HUES64 (cell line): ENCODE data around the gene SLC36A3.

ENCODE experiments used
- H3K27ac ChIP-seq: 2 replicates; pipeline ENCODE4 v1.7.0; 2013; ENCODE audit warnings: low read depth, low read length, inconsistent platforms
- H3K27me3 ChIP-seq: 2 replicates; pipeline ENCODE4 v1.6.1; 2013; ENCODE audit warnings: mild to moderate bottlenecking, low read length; ENCODE audit not compliant: insufficient read depth
- H3K36me3 ChIP-seq: 2 replicates; pipeline ENCODE4 v1.6.1; 2013; ENCODE audit warnings: mild to moderate bottlenecking, low read length; ENCODE audit not compliant: insufficient read depth
- H3K4me1 ChIP-seq: 2 replicates; pipeline ENCODE4 v1.6.1; 2013; ENCODE audit warnings: mild to moderate bottlenecking, low read length, moderate library complexity; ENCODE audit not compliant: insufficient read depth
- H3K4me3 ChIP-seq: 2 replicates; pipeline ENCODE4 v1.5.1; 2013; ENCODE audit warnings: mild to moderate bottlenecking, low read length, moderate library complexity
- H3K9ac ChIP-seq: 2 replicates; pipeline ENCODE4 v1.6.1; 2013; ENCODE audit warnings: mild to moderate bottlenecking, low read depth, low read length
- H3K9me3 ChIP-seq: 2 replicates; pipeline ENCODE4 v1.6.1; 2013; ENCODE audit warnings: low read depth, low read length; ENCODE audit not compliant: insufficient read depth
- WGBS: fragments of 150-250, 120-280 bp; methylation state at CpG from one replicate; pipeline ENCODE4 v1.1.7; 2013; ENCODE audit warnings: missing lambda C conversion rate; 5-methylcytosine and 5-hydroxymethylcytosine counted together

Gene SLC36A3

DNA sequence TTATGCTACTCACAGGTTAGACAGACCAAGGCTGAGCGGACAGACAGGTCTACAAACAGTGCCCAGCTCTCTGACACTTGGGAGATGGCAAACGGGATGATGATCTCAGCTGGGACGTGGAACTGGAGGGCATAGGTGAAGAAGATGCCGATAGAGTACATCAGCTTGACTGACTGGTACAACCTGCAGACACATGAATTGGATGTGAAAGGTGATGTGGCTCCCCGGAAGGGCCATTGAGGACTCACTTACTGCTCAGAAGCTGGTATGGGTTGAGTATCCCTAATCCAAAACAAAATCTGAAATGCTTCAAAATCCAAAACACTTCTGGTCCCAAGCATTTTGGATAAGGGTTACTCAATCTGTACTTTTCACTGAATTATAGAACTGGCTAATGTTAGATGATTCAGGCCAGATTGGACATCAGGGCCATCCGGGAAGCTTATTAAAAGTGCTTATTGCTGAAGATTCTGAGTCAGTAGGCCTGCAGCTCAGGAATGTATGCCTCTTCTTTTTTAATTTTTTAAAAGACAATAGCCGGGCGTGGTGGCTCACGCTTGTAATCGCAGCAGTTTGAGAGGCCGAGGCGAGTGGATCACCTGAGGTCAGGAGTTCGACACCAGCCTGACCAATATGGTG, 22.4 kb downstream of the SLC36A3 start:
- Histone ChIP-seq H3K36me3 (no peaks in the 10 kb centered on the region), H3K27me3 (no peaks in the 10 kb centered on the region), H3K4me3 (no peak overlapping the region), H3K9me3 (no peaks in the 10 kb centered on the region), H3K27ac (no peak overlapping the region), H3K4me1 (no peaks in the 10 kb centered on the region), H3K9ac (no peak overlapping the region)
- 90% methylated on average over 13 of the region's 13 CpGs for WGBS

DNA sequence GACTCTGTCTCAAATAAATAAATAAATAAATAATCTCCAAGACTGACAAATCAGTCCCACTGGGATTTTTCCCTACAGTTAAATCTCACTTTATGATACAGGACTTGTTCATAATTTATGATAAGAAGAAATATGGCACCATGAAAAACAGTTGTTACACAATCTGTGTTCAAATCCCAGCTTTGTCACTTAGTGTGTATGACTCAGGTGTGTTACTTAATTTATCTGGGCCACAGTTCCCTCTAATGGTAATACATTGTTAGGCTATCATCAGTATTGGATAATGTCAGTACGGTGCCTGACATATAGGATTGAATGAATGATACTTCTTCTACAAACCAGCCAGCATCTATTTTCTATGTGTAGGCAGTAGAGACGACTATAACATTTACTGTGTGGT, 23.1 kb downstream of the SLC36A3 start:
- Histone ChIP-seq H3K27ac (no peak overlapping the region), H3K4me3 (no peak overlapping the region), H3K36me3 (no peaks in the 10 kb centered on the region), H3K9ac (no peak overlapping the region), H3K4me1 (no peaks in the 10 kb centered on the region), H3K9me3 (no peaks in the 10 kb centered on the region), H3K27me3 (no peaks in the 10 kb centered on the region)
- 67% methylated on average over 2 of the region's 2 CpGs for WGBS

DNA sequence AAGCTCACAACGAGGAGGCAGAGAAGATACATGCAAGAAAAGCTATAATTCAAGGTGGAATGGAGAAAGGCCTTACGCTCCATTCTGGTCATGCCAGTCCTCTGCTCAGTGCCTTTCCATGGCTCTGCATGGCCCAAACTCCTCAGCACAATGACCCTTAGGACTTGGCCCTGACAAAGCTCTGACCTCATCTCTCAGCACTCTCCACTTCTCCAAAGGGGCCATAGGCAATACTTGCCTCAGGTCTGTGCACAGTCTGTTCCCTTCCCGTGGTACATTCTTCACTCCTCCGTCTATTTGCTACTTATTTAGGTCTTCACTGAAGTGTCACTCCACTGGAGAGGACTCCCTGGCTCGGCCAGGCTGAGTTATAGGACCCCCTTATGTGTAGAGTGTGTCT, 24.7 kb downstream of the SLC36A3 start:
- Histone ChIP-seq H3K27me3 (no peaks in the 10 kb centered on the region), H3K36me3 (no peaks in the 10 kb centered on the region), H3K27ac (no peak overlapping the region), H3K9ac (no peak overlapping the region), H3K4me3 (no peak overlapping the region), H3K9me3 (no peaks in the 10 kb centered on the region), H3K4me1 (no peaks in the 10 kb centered on the region)
- WGBS: 85% methylated on average over 5 of the region's 5 CpGs

DNA sequence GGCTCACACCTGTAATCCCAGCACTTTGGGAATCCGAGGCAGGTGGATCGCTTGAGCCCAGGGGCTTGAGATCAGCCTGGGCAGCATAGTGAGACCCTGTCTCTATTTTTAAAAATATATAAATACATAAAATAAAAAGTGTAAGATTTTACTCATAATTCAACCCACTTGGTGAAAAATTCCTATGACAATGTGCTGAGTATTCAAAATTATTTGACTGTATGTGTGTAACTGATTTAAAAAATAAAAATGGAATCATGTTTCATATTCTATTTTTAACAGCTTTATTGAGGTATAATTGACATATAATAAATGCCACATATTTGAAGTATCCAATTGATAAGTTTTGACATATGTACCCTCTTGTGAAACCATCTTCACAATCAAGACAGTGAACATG, 27.8 kb downstream of the SLC36A3 start:
- H3K27ac ChIP-seq: no peak overlapping the region
- 95% methylated on average over 2 of the region's 2 CpGs for WGBS
- no peaks in the 10 kb centered on the region for H3K27me3 ChIP-seq
- H3K9me3 ChIP-seq: no peaks in the 10 kb centered on the region
- no peak overlapping the region for H3K9ac ChIP-seq
- H3K4me1 ChIP-seq: no peaks in the 10 kb centered on the region
- H3K4me3 ChIP-seq: no peak overlapping the region
- no peaks in the 10 kb centered on the region for H3K36me3 ChIP-seq

DNA sequence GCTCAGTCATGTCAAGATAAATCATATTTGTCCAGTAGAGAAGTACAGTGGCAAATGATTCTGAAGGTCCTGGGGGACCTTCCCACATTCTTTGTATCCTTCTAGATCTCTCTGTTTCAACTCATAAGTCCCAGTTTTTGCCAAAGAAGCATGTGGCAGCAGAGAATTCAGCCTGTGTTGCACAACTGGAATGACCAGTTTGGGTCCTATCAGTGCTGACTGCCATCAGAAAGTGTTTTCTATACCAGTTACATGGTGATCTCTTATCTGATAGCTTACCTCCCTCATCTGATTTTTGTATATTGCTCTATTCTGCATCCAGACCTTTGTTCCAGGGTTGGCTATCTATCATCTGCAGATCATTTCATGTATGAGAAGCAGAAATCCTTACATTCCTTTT, 28.9 kb downstream of the SLC36A3 start:
- no peak overlapping the region for H3K9ac ChIP-seq
- no peak overlapping the region for H3K27ac ChIP-seq
- no peak overlapping the region for H3K4me3 ChIP-seq
- no peaks in the 10 kb centered on the region for H3K27me3 ChIP-seq
- H3K4me1 ChIP-seq: no peaks in the 10 kb centered on the region
- H3K36me3 ChIP-seq: no peaks in the 10 kb centered on the region
- H3K9me3 ChIP-seq: no peaks in the 10 kb centered on the region

DNA sequence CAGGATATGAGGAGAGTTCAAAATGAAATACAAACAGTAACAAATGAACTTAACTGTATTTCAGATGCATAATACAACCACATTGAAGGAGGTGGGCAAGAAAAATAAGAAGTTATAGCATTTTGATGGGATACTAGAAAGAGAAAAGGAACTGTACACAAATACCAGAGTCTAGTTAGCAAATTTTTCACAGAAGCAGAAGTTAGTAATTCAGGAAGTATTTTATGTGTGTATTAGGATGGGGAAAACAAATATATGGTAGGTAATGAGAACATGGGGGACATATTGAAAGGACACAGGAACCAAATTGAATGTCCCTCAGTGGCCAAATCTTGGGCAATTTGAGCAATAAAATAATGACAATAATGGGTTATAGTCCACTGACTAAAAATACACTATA, 32.2 kb downstream of the SLC36A3 start:
- Histone ChIP-seq H3K36me3 (peaks cover 15% of the 10 kb centered on the region), H3K9me3 (no peaks in the 10 kb centered on the region), H3K4me1 (no peaks in the 10 kb centered on the region), H3K9ac (no peak overlapping the region), H3K27me3 (no peaks in the 10 kb centered on the region), H3K4me3 (no peak overlapping the region), H3K27ac (no peak overlapping the region)

DNA sequence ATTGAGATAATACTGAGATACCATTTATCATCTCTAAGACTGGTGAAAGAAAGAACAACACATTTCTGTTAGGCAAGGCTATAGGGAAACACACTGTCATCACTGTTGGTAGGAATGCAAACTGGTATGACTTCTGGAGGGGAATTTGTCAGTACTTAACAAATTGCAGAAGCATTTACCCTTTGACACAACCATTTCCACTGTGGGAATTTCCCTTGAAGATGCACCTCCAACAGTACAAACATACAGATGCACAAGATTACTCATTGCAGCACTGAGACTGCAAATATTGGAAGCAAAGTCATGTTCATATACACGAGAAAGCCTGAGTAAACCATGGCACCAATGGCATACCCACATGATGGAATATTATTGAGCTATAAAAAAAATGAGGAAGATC, 33.0 kb downstream of the SLC36A3 start:
- H3K4me3 ChIP-seq: no peak overlapping the region
- peaks cover 15% of the 10 kb centered on the region for H3K36me3 ChIP-seq
- H3K27ac ChIP-seq: no peak overlapping the region
- 100% methylated on average over 1 of the region's 1 CpG for WGBS
- H3K9ac ChIP-seq: no peak overlapping the region
- H3K27me3 ChIP-seq: no peaks in the 10 kb centered on the region
- no peaks in the 10 kb centered on the region for H3K9me3 ChIP-seq
- H3K4me1 ChIP-seq: no peaks in the 10 kb centered on the region

DNA sequence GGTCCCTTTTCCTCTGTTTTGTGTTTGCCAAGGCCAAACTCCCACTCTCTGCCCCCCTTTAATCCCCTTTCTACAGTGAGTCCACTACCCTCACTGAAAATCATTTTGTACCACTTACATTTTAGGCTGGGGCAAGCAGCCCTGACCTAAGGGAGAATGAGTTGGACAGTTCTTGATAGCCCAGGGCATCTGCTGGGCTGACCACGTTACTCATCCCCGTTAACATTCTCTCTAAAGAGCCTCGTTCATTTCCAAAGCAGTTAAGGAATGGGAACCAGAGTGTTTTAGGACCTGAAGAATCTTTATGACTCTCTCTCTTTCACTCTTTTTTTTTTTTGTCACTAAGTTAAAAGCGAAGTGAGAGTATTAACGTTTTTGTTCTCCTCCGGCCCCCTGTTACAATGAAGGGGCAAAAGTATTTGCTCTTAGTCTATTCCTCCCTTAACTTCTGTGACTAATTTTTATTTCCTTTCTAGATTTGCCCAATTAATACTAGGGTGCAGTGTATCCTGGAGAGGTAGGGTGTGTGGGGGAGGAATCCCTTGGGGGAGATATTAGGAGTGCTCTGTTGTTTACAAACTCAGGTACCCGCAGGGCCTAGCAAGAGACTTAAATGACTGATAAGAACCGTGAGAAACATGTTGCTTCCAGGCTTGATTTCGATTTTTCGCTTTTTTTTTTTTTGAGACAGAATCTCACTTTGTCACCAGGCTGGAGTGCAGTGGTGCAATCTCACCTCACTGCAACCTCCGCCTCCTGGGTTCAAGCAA, 35.9 kb downstream of the SLC36A3 start:
- no peak overlapping the region for H3K27ac ChIP-seq
- H3K9me3 ChIP-seq: no peaks in the 10 kb centered on the region
- 94% methylated on average over 11 of the region's 11 CpGs for WGBS
- H3K4me1 ChIP-seq: no peaks in the 10 kb centered on the region
- H3K36me3 ChIP-seq: peaks cover 20% of the 10 kb centered on the region
- H3K27me3 ChIP-seq: no peaks in the 10 kb centered on the region
- H3K4me3 ChIP-seq: no peak overlapping the region
- no peak overlapping the region for H3K9ac ChIP-seq

DNA sequence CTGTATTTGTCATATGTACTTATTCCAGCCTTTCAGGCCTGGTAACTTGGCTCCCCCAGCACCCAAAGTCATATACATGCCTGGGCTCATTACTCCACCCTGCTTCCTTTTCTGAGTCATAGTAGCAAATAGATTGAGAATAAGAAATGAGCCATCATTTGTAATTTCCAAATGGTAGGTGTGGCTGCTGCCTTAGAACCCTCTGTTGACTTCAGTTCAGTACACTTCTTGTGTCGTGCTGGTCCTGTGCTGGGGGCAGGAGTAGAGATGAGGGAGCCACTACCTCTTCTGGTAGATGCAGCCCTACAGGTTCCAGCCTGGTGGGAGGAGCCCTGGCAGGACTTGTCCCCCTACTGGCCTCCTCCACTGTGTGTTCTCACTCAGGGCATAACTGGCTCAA, 39.5 kb downstream of the SLC36A3 start:
- Histone ChIP-seq H3K27ac (no peak overlapping the region), H3K4me1 (no peaks in the 10 kb centered on the region), H3K27me3 (no peaks in the 10 kb centered on the region), H3K9ac (no peak overlapping the region), H3K36me3 (peaks cover 26% of the 10 kb centered on the region), H3K9me3 (no peaks in the 10 kb centered on the region), H3K4me3 (no peak overlapping the region)
- 79% methylated on average over 1 of the region's 1 CpG for WGBS

DNA sequence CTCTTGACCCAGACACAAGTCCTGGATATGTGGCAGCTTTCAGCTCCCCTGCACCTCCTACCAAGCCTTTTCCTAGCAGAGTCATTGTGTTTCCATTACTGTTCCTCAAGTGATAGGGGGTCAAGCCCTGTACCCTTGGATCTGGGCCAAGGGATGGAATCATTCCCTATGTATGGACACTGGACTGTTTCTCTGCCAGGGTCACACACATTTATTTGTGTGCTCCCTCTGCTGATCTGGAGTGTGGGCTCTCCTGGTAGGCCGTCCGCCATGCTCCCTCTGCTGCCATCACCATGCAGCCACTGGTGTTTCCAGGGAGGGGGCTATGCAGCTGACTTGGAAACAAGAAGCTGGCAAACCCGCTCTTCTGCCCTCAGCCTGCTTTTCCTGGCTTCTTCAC, 41.0 kb downstream of the SLC36A3 start:
- H3K4me1 ChIP-seq: peaks cover 3% of the 10 kb centered on the region; the same call in 1 of the 2 replicates
- 90% methylated on average over 3 of the region's 3 CpGs for WGBS
- no peaks in the 10 kb centered on the region for H3K27me3 ChIP-seq
- peaks cover 22% of the 10 kb centered on the region for H3K36me3 ChIP-seq
- no peak overlapping the region for H3K27ac ChIP-seq
- H3K4me3 ChIP-seq: no peak overlapping the region
- no peaks in the 10 kb centered on the region for H3K9me3 ChIP-seq
- H3K9ac ChIP-seq: no peak overlapping the region

DNA sequence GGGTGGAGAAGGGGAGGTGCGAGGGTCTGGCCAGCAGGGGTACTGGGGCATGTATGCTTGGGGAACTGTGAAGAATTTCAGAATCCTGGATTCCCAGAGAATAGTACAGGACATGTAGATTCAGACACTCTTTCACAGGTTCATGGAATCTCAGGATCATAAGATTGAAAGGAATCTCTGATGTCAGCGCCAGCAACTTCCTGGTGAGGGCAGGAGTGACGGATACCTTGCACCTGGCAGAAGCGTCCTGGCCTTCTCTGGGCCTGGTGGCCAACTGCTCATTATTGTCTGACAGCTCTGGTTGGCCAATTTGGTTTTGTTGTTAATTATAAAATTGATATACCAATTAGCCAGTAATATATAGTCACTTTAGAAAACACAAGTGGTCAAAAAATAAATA, 43.6 kb downstream of the SLC36A3 start:
- Histone ChIP-seq H3K27me3 (no peaks in the 10 kb centered on the region), H3K9me3 (no peaks in the 10 kb centered on the region), H3K4me1 (peaks cover 3% of the 10 kb centered on the region; the same call in 1 of the 2 replicates), H3K4me3 (no peak overlapping the region), H3K36me3 (peaks cover 11% of the 10 kb centered on the region), H3K9ac (no peak overlapping the region), H3K27ac (no peak overlapping the region)
- WGBS: 97% methylated on average over 4 of the region's 4 CpGs
